NCI-H82 treated with DMSO at 0.1 percent for 48 hours (cell line): ENCODE measurements around the gene TRPM1.

Experiments used
- DNase-seq: peaks from one replicate; lab custom pipeline; 2025; ENCODE audit not compliant: unreplicated experiment; lab: John Stamatoyannopoulos, UW

The TRPM1 gene

GRCh38 chr15:31085359-31085758, 16.2 kb downstream of the TRPM1 start:
- no peak for DNase-seq

GRCh38 chr15:31084176-31084575, 17.3 kb downstream of the TRPM1 start:
- DNase-seq, result no peak

- DNase-seq, result no peak
These were observed 18.1 kb downstream of the TRPM1 start for GRCh38 chr15:31083370-31083780.

GRCh38 chr15:31082771-31083369, 18.7 kb downstream of the TRPM1 start:
- no peak for DNase-seq

GRCh38 chr15:31081588-31082250, 19.8 kb downstream of the TRPM1 start:
- no peak for DNase-seq

GRCh38 chr15:31081056-31081455, 20.5 kb downstream of the TRPM1 start:
- DNase-seq, result no peak

GRCh38 chr15:31080591-31081014, 20.9 kb downstream of the TRPM1 start:
- DNase-seq, result no peak

GRCh38 chr15:31079519-31079918, 22.0 kb downstream of the TRPM1 start:
- DNase-seq, result no peak

- no peak for DNase-seq
These were observed 23.1 kb downstream of the TRPM1 start for GRCh38 chr15:31078471-31078870.

- no peak for DNase-seq
These were observed 23.6 kb downstream of the TRPM1 start for GRCh38 chr15:31077941-31078340.

- peak; percentile 37 for DNase-seq
These were observed 24.3 kb downstream of the TRPM1 start for GRCh38 chr15:31077181-31077580.

- DNase-seq, result no peak
These were observed 27.2 kb downstream of the TRPM1 start for GRCh38 chr15:31074321-31074720.

- no peak for DNase-seq
These were observed 30.7 kb downstream of the TRPM1 start for GRCh38 chr15:31070867-31071266.

GRCh38 chr15:31069360-31070000, 32.0 kb downstream of the TRPM1 start:
- DNase-seq, result no peak

- DNase-seq, result no peak
These were observed 33.5 kb downstream of the TRPM1 start for GRCh38 chr15:31067890-31068603.

GRCh38 chr15:31065824-31066223, 35.7 kb downstream of the TRPM1 start:
- DNase-seq, result no peak

- no peak for DNase-seq
These were observed 38.6 kb downstream of the TRPM1 start for GRCh38 chr15:31062911-31063310.

- DNase-seq, result no peak
These were observed 39.1 kb downstream of the TRPM1 start for GRCh38 chr15:31062310-31062847.

GRCh38 chr15:31060429-31061140, 40.9 kb downstream of the TRPM1 start:
- no peak for DNase-seq

GRCh38 chr15:31058236-31058962, 43.1 kb downstream of the TRPM1 start:
- no peak for DNase-seq
